GM12878 (cell line): ENCODE results near the gene BMP8B. TPM values are rescaled to one million over a fixed set of nuclear protein-coding genes. Genes with fewer than 3 reads are reported as not detected.

Experiments used
- ATAC-seq: fragments of 200-7000 bp; cut with Tn5 transposase; 3 replicates; pipeline ENCODE4 v1.9.1; 2020; ENCODE audit warnings: mild to moderate bottlenecking, moderate library complexity
- BruUV-seq: library from RNA; stranded (reverse); fragments of 400-500 nt; replicated peaks from 2 replicates; lab custom pipeline; 2021; lab: Mats Ljungman, UMichigan
- CTCF ChIA-PET: fragments of 300-600 bp; sonication (Branson Sonifier 250); formaldehyde crosslinking; extraction: SDS; loops from one replicate; lab custom pipeline; 2021; ENCODE audit warnings: inconsistent platforms; lab: Yijun Ruan, JAX
- POLR2A ChIA-PET: fragments of 350-600 bp; formaldehyde crosslinking; extraction: SDS; loops from one replicate; lab custom pipeline; 2021; ENCODE audit warnings: inconsistent platforms; lab: Charles Lee
- RAD21 ChIA-PET: fragments of 300-600 bp; sonication (Branson Sonifier 250); formaldehyde crosslinking; loops from one replicate; lab custom pipeline; 2023; ENCODE audit warnings: antibody characterized with exemption; ENCODE audit not compliant: unreplicated experiment; lab: Charles Lee
- SMC1A ChIA-PET: fragments of 300-600 bp; sonication (Branson Sonifier 250); formaldehyde crosslinking; loops from one replicate; lab custom pipeline; 2023; ENCODE audit not compliant: unreplicated experiment, uncharacterized antibody; lab: Charles Lee
- DNase-seq: peaks from one replicate; pipeline ENCODE4 v3.0.0-alpha.2; 2011; ENCODE audit warnings: low read depth, low spot score
- FAIRE-seq: peaks from 3 replicates; lab custom pipeline; 2011; peaks lifted over from hg19 to GRCh38; lab: Jason Lieb, UNC
- H2AFZ ChIP-seq: 2 replicates; pipeline ENCODE4 v1.6.0; 2011; ENCODE audit warnings: low read depth, low read length, control low read depth; ENCODE audit not compliant: control insufficient read depth
- H3K27ac ChIP-seq: 2 replicates; pipeline ENCODE4 v1.5.1; 2011; ENCODE audit warnings: control low read depth; ENCODE audit not compliant: control insufficient read depth, insufficient read depth
- H3K27me3 ChIP-seq, 2 experiments: replicated peaks in 1 of 2; 2 replicates each; pipeline versions ENCODE4 v1.6.0 to v1.6.1; 2011; ENCODE audit warnings: low read length in 1 of 2; ENCODE audit not compliant: control insufficient read depth in 2 of 2, insufficient read depth in 2 of 2
- H3K36me3 ChIP-seq, 2 experiments: 2 replicates each; pipeline ENCODE4 v1.5.1; 2011; ENCODE audit warnings: low read length in 1 of 2; ENCODE audit not compliant: control insufficient read depth in 2 of 2, insufficient read depth in 2 of 2
- H3K4me1 ChIP-seq: 2 replicates; pipeline ENCODE4 v1.6.1; 2011; ENCODE audit warnings: mild to moderate bottlenecking, low read length, moderate library complexity, mixed read lengths; ENCODE audit not compliant: control insufficient read depth, insufficient read depth
- H3K4me2 ChIP-seq: 2 replicates; pipeline ENCODE4 v1.6.0; 2011; ENCODE audit warnings: control low read depth; ENCODE audit not compliant: control insufficient read depth, insufficient read depth
- H3K4me3 ChIP-seq: fragments of 200-600 bp; sonication (generic); 2 replicates; pipeline ENCODE4 v1.5.1; 2016
- H3K79me2 ChIP-seq: 2 replicates; pipeline ENCODE4 v1.6.0; 2011; ENCODE audit warnings: low read length; ENCODE audit not compliant: control insufficient read depth, insufficient read depth
- H3K9ac ChIP-seq: 2 replicates; pipeline ENCODE4 v1.8.0; 2011; ENCODE audit warnings: low read length, control low read depth, mixed read lengths; ENCODE audit not compliant: control insufficient read depth, insufficient read depth
- H3K9me3 ChIP-seq: replicated peaks from 3 replicates; pipeline ENCODE4 v1.5.1; 2011; ENCODE audit warnings: mild to moderate bottlenecking, low read length; ENCODE audit not compliant: control insufficient read depth, insufficient read depth
- H4K20me1 ChIP-seq: 2 replicates; pipeline ENCODE4 v1.6.0; 2011; ENCODE audit not compliant: control insufficient read depth, insufficient read depth
- ETV6 ChIP-seq, 2 experiments: fragments of 450-650 bp in 1 of 2; IDR thresholded peaks in 1 of 2; conservative IDR thresholded peaks in 1 of 2; 2 replicates each; pipeline ENCODE4 v1.6.1; 2014; ENCODE audit warnings: antibody characterized with exemption in 1 of 2, borderline replicate concordance in 1 of 2, low read depth in 1 of 2, mild to moderate bottlenecking in 1 of 2, moderate library complexity in 1 of 2
- NBN ChIP-seq: fragments of 450-650 bp; IDR thresholded peaks from 2 replicates; pipeline ENCODE4 v1.6.1; 2016
- POLR2A ChIP-seq: IDR thresholded peaks from 2 replicates; pipeline ENCODE4 v1.6.1; 2011; ENCODE audit warnings: low read depth, mild to moderate bottlenecking, low read length
- SKIL ChIP-seq: fragments of 450-650 bp; IDR thresholded peaks from 2 replicates; pipeline ENCODE4 v1.6.1; 2017; ENCODE audit warnings: mild to moderate bottlenecking, low read depth, inconsistent platforms; ENCODE audit not compliant: poor library complexity, severe bottlenecking
- SMC3 ChIP-seq: IDR thresholded peaks from 2 replicates; pipeline ENCODE4 v1.6.1; 2011; ENCODE audit warnings: low read length, improper control_type of control experiment, borderline replicate concordance
- TCF12 ChIP-seq: IDR thresholded peaks from 2 replicates; pipeline ENCODE4 v1.6.1; 2011; ENCODE audit warnings: low read depth, mild to moderate bottlenecking, low read length
- ZBTB11 ChIP-seq: fragments of 450-650 bp; formaldehyde crosslinking; IDR thresholded peaks from 2 replicates; pipeline ENCODE4 v1.5.0; 2022; ENCODE audit warnings: mild to moderate bottlenecking, missing genetic modification characterization
- ZBTB33 ChIP-seq: fragments of 450-650 bp; IDR thresholded peaks from 2 replicates; pipeline ENCODE4 v1.6.1; 2017; ENCODE audit warnings: mild to moderate bottlenecking
- ZNF622 ChIP-seq: fragments of 450-650 bp; IDR thresholded peaks from 2 replicates; pipeline ENCODE4 v1.6.1; 2017; ENCODE audit warnings: mild to moderate bottlenecking, inconsistent platforms
- WGBS: methylation state at CpG from one replicate; pipeline ENCODE4 v1.1.6; 2016; ENCODE audit warnings: low lambda C conversion rate; ENCODE audit not compliant: insufficient replicate concordance, insufficient coverage; ENCODE audit errors: missing lambda C conversion rate; 5-methylcytosine and 5-hydroxymethylcytosine counted together
- in situ Hi-C: fragments of 300-500 bp; cut with MboI; formaldehyde crosslinking; loops from 9 replicates; pipeline ENCODE4 v1.14.3; 2018; ENCODE audit warnings: mixed read lengths
- intact Hi-C: fragments of 100-400 bp; cut with micrococcal nuclease; formaldehyde crosslinking; loops from one replicate; pipeline ENCODE4 v1.14.2; 2022; ENCODE audit not compliant: unreplicated experiment
- polyA plus RNA-seq, 11 experiments: library from polyadenylated mRNA; depleted of rRNA in 4 of 11; unstranded in 6 of 11; stranded (reverse) in 5 of 11; fragments of >200 nt; fragmentation: Nextera tagmentation in 4 of 11; fragmentation: Illumina TruSeq in 1 of 11; extraction: Ambion mirVana in 4 of 11; extraction: Trizol in 1 of 11; gene quantifications; 1 replicate in 1 of 11; 2 replicates in 10 of 11; pipeline versions ENCODE4 v1.2.1 to v1.2.3, GENCODE V29; 2011 to 2016; ENCODE audit warnings: inconsistent platforms in 2 of 11, missing spikeins in 2 of 11, low read depth in 1 of 11
- total RNA-seq, 4 experiments: library from RNA; depleted of rRNA in 3 of 4; stranded (reverse); fragments of >200 nt in 3 of 4; fragmentation: Illumina TruSeq in 1 of 4; extraction: Trizol in 1 of 4; gene quantifications; 2 replicates each; pipeline versions ENCODE4 v1.2.1 to v1.2.3, GENCODE V29; 2013 to 2021

BMP8B gene
- total and polyA plus RNA-seq, 10 of the 15 experiments (the other 5 are each of a cell fraction or from before 2014, with no cell fraction given): 0.09 to 1.2 (median 0.52) TPM

GRCh38 chr1:39760074-39761008, 28.3 kb downstream of the BMP8B start:
- TF ChIP-seq POLR2A (peak; percentile 27; the same call in 1 of the 2 replicates), NBN (no peak)
- TF ChIP-seq, all 136 proteins: peak for 1
- no TSS peak for BruUV-seq
- Histone ChIP-seq H4K20me1 (no peaks in the 10 kb centered on the region), H3K4me2 (no peak overlapping the region), H2AFZ (no peak overlapping the region), H3K27me3 (no peaks in the 10 kb centered on the region), H3K36me3 (peaks cover 5 to 8% of the 10 kb centered on the region in 2 experiments; a peak in 2 of 4 replicates), H3K9me3 (no peaks in the 10 kb centered on the region), H3K4me1 (no peaks in the 10 kb centered on the region), H3K27ac (no peak overlapping the region), H3K79me2 (no peaks in the 10 kb centered on the region), H3K9ac (no peak overlapping the region), H3K4me3 (no peak overlapping the region)
- RAD21 ChIA-PET: no interaction called here
- CTCF ChIA-PET: interaction anchor here (0.9 kb wide), 1 partner anchor 17 kb away, joined by 3 read pairs; no protein-coding TSS in a partner anchor
- SMC1A ChIA-PET: no interaction called here
- POLR2A ChIA-PET: no interaction called here
- FAIRE-seq: no peak
- in situ Hi-C loops (no loop called here), intact Hi-C loops (no loop called here)
- ATAC-seq: no peak
- DNase-seq: no peak
- WGBS: 94% methylated on average over 15 of the region's 16 CpGs

- no peak overlapping the region for H3K9ac ChIP-seq
- no peaks in the 10 kb centered on the region for H3K9me3 ChIP-seq
- RAD21 ChIA-PET: no interaction called here
- peaks cover 10 to 13% of the 10 kb centered on the region in 2 experiments; a peak in 3 of 4 replicates for H3K36me3 ChIP-seq
- ATAC-seq: no peak
- H3K4me2 ChIP-seq: no peak overlapping the region
- no peaks in the 10 kb centered on the region for H3K27me3 ChIP-seq
- no peak overlapping the region for H3K4me3 ChIP-seq
- H3K4me1 ChIP-seq: no peaks in the 10 kb centered on the region
- intact Hi-C loops (no loop called here), in situ Hi-C loops (no loop called here)
- no peak for FAIRE-seq
- no peak for DNase-seq
- H3K27ac ChIP-seq: no peak overlapping the region
- SMC1A ChIA-PET: no interaction called here
- H2AFZ ChIP-seq: no peak overlapping the region
- H3K79me2 ChIP-seq: no peaks in the 10 kb centered on the region
- POLR2A ChIA-PET: no interaction called here
- no peaks in the 10 kb centered on the region for H4K20me1 ChIP-seq
- CTCF ChIA-PET: interaction anchor here (0.9 kb wide), 1 partner anchor 16 kb away, joined by 3 read pairs; no protein-coding TSS in a partner anchor
- no TSS peak for BruUV-seq
- no peak for TF ChIP-seq ZBTB11 (CRISPR knock-in tag)
- no peak for TF ChIP-seq ZNF622
- no peak for TF ChIP-seq ETV6 (conservative IDR thresholded peaks at IDR 0.05 in 1 of 2, IDR thresholded peaks at IDR 0.05 in 1 of 2; ENCODE audit: borderline replicate concordance in 1 of 2, low read depth in 1 of 2)
- no peak for TF ChIP-seq SKIL
- no peak for TF ChIP-seq ZBTB33
- no peak for TF ChIP-seq SMC3
- no peak for TF ChIP-seq TCF12
These were observed 29.3 kb downstream of the BMP8B start for GRCh38 chr1:39759436-39759726.
